ENCODE data around the gene RHOB. TPM values are rescaled to one million over a fixed set of nuclear protein-coding genes. Genes with fewer than 3 reads are reported as not detected.
A peak's percentile ranks its signal among the peaks of the same experiment; 100 is the strongest.

Gene RHOB
- total and polyA plus RNA-seq, 2 of the 13 experiments (the other 11 are each of a cell fraction or from before 2014, with no cell fraction given): 192 to 268 TPM

- TF ChIP-seq RAD21 (CRISPR knock-in tag; IDR thresholded peaks at IDR 0.05): peak; percentile 24
- TF ChIP-seq ZNF770 (CRISPR knock-in tag; IDR thresholded peaks at IDR 0.05): no peak
- no peak for TF ChIP-seq HNRNPL (IDR thresholded peaks at IDR 0.05; ENCODE audit: low read depth, low read length)
- TF ChIP-seq RFXANK (CRISPR knock-in tag; IDR thresholded peaks at IDR 0.05): no peak
- TF ChIP-seq SOX13 (IDR thresholded peaks at IDR 0.05): no peak
- TF ChIP-seq SOX13 (CRISPR knock-in tag; conservative IDR thresholded peaks at IDR 0.05 in 1 of 2, IDR thresholded peaks at IDR 0.05 in 1 of 2): peak in 1 of 2 experiments; percentile 69; a peak in 2 of 4 replicates
- no peak; the same call in none of the 2 replicates for TF ChIP-seq ERF (CRISPR knock-in tag; IDR thresholded peaks at IDR 0.05)
- no peak for TF ChIP-seq PHF21A (CRISPR knock-in tag; IDR thresholded peaks at IDR 0.05)
- TF ChIP-seq ZNF512 (CRISPR knock-in tag; IDR thresholded peaks at IDR 0.05): no peak
- no peak for TF ChIP-seq ZNF768 (CRISPR knock-in tag; IDR thresholded peaks at IDR 0.05)
- TF ChIP-seq TP53 (CRISPR knock-in tag; conservative IDR thresholded peaks at IDR 0.05): no peak
- no peak for TF ChIP-seq ZNF292 (CRISPR knock-in tag; IDR thresholded peaks at IDR 0.05; ENCODE audit: borderline replicate concordance, low read depth)
- TF ChIP-seq KAT2B (IDR thresholded peaks at IDR 0.05; ENCODE audit: borderline replicate concordance, low read depth, low read length): no peak
- TF ChIP-seq TARDBP (CRISPR knock-in tag; IDR thresholded peaks at IDR 0.05): no peak
- TF ChIP-seq ZNF775 (CRISPR knock-in tag; IDR thresholded peaks at IDR 0.05; ENCODE audit: borderline replicate concordance): no peak
- no peak for TF ChIP-seq MTF2 (CRISPR knock-in tag; IDR thresholded peaks at IDR 0.05; ENCODE audit: borderline replicate concordance)
- peak; percentile 20; the same call in 1 of the 2 replicates for TF ChIP-seq FOSL2 (CRISPR knock-in tag; IDR thresholded peaks at IDR 0.05)
- no peak for TF ChIP-seq CCAR2 (optimal IDR thresholded peaks at IDR 0.05; ENCODE audit: low read depth, low read length)
- TF ChIP-seq SNAI1 (CRISPR knock-in tag; IDR thresholded peaks at IDR 0.05; ENCODE audit: borderline replicate concordance): no peak
- TF ChIP-seq HDAC6 (IDR thresholded peaks at IDR 0.05; ENCODE audit: low read depth, low read length): peak; percentile 62
- 0 out of 2 replicates have a peak, but pooled peaks have one; percentile 14 for TF ChIP-seq PATZ1 (CRISPR knock-in tag; IDR thresholded peaks at IDR 0.05)
- TF ChIP-seq ZNF850 (CRISPR knock-in tag; conservative IDR thresholded peaks at IDR 0.05): no peak
- TF ChIP-seq SRSF4 (IDR thresholded peaks at IDR 0.05; ENCODE audit: low read depth, low read length, poor library complexity, severe bottlenecking): peak; percentile 86
- TF ChIP-seq PAWR (CRISPR knock-in tag; IDR thresholded peaks at IDR 0.05; ENCODE audit: borderline replicate concordance): no peak
- TF ChIP-seq SP1 (IDR thresholded peaks at IDR 0.05): no peak
- no peak for TF ChIP-seq SP1 (CRISPR knock-in tag; IDR thresholded peaks at IDR 0.05)
Measured at GRCh38 chr2:20449501-20450200, 2.8 kb downstream of the RHOB start (continued).
